AG09309 (cell line): ENCODE measurements around the gene CLEC16A.

ENCODE experiments used
- DNase-seq: peaks from one replicate; pipeline ENCODE4 v3.0.0-alpha.2; 2010; ENCODE audit warnings: low read depth
- H3K4me3 ChIP-seq: 2 replicates; pipeline ENCODE4 v1.5.1; 2011; ENCODE audit warnings: mild to moderate bottlenecking, low read depth, low read length, moderate library complexity; ENCODE audit not compliant: control insufficient read depth
- TF ChIP-seq, protein P1 (sequence below): IDR thresholded peaks from 2 replicates; pipeline ENCODE4 v1.5.1; 2011; ENCODE audit warnings: mild to moderate bottlenecking, low read depth, low read length, inconsistent platforms; ENCODE audit not compliant: insufficient read depth, control insufficient read depth; ENCODE audit errors: missing control alignments

The CLEC16A gene

DNA sequence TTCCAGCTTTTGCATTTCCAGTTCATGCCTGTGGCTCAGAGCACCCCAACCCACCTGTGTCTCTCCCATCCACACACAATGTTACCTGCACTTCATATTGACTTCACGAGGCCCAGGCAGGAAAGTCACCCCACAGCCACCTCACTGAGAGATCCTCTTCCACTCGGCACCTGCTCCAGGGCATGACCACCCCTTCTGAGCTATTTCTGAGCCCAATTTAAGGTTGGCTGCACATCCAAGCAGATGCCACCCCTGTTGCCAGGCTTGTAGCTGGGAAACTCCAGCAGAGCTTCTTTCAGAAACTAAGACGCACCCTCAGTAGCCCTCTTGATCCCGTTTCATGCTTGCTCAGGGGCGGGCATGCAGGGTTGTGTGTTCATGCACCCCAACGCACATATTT is 223.2 kb downstream of the CLEC16A start:
- H3K4me3 ChIP-seq = no peak overlapping the region
- TF ChIP-seq, protein P1, sequence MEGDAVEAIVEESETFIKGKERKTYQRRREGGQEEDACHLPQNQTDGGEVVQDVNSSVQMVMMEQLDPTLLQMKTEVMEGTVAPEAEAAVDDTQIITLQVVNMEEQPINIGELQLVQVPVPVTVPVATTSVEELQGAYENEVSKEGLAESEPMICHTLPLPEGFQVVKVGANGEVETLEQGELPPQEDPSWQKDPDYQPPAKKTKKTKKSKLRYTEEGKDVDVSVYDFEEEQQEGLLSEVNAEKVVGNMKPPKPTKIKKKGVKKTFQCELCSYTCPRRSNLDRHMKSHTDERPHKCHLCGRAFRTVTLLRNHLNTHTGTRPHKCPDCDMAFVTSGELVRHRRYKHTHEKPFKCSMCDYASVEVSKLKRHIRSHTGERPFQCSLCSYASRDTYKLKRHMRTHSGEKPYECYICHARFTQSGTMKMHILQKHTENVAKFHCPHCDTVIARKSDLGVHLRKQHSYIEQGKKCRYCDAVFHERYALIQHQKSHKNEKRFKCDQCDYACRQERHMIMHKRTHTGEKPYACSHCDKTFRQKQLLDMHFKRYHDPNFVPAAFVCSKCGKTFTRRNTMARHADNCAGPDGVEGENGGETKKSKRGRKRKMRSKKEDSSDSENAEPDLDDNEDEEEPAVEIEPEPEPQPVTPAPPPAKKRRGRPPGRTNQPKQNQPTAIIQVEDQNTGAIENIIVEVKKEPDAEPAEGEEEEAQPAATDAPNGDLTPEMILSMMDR = no peak
- DNase-seq = no peak

DNA sequence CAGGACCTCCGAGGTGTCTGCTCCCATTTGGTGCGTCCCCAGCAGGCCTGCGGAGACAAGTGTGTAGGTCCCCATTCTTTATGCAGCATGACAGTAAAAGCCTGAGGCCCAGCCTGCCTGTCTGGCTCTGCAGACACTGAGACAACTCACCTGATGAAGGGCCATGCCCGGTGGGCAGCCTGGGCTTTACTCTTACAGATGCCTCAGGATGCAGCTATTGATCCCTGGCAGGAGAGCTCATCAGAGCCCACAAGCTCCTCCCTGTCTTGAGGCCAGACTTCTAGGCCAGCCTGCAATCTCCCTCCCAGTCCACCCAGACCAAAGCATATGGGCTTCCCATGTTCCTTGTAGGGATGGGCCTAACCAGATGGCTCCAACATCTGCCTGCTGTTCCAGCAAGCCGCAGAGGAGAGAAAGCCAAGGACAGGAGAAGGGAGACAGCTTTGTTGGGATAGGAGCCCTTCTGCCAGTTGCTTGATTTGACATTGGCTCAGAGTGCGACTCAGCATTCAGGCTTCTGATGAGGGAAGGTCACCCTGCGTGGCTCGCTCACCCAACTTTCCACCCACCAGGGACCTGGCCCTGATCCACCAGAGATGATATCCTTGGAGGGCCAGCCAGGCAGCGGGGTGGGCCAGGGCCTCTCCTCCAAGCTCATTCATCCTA is 224.2 kb downstream of the CLEC16A start:
- DNase-seq = no peak
- H3K4me3 ChIP-seq = no peak overlapping the region
- TF ChIP-seq, protein P1 = no peak

DNA sequence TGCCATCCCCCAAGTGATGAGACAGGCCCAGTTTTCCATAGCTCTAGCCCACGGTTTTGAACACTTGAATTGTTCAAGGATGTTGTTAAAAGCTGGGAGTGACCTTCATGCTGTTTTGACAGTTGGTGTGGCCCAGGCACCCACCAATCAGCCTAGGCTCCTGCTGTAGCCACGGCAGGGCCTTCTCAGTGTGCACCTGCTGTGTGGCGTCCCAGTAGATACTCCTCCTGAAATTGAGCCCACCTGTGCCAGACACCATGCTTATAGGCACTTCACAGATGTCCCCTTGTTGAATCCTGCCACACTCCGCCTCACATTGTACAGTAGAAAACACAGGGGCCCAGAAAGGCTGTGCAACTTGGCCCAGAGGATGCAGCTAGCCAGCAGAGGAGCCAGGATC is 225.3 kb downstream of the CLEC16A start:
- TF ChIP-seq, protein P1 = no peak
- H3K4me3 ChIP-seq = no peak overlapping the region
- DNase-seq = no peak

DNA sequence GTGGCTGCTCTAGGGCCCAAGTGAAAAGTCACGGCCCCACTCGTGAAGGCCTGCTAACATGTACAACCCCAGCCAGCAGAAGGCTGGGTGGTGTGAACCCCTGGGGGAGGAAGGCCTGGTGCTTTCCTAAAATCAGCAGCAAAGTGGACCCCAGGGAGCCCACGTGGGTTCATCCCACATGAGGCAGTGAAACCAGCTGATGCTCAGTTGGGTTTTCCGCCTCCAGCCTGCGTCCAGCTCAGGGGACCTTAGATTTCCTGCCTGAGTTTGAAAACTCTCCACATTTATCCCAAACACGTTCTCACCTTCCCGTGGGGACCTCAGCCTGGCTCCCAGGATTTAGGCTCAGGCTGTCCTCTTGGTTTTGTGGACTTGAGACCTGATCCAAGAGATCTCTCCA is 225.8 kb downstream of the CLEC16A start:
- no peak for DNase-seq
- TF ChIP-seq, protein P1 = no peak

DNA sequence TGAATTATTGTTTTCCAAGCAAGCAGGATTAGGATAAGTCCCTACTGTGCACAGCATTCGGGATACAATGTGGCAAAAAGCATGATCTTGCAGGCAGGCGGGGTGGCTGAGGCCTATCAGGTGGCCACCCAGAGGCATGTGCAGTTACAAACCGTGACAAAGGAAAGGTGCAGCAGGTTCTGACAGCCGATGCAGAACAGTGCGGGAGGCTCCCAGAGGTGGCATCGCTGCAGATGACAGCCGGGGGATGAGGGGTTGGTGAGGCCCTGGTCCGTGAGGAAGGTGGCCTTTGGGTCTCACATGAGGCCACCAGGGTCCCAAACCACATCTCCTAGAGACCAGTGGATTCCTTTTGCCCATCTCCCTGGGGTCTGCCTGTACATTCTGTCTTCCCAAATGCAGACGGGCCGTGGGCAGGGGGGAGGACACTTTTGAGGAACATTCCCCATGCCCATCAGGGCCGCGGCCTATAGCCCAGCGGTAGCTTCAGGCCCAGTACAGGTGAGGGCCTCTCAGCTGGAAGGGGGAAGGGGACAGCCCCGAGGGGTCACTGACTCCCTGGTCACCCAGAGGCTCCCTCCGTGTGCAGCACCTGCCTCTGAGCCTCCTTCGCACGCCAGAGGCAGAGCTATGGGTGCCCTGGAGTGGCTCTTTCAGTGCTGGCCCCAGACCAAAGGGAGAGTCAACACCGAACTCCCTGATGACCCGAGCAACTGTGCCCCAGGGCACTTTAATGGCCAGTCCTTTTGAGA is 226.5 kb downstream of the CLEC16A start:
- H3K4me3 ChIP-seq = no peak overlapping the region
- no peak for DNase-seq
- TF ChIP-seq, protein P1 = no peak

More for the DNA sequence above, 225.8 kb downstream of the CLEC16A start:
- H3K4me3 ChIP-seq = no peak overlapping the region

DNA sequence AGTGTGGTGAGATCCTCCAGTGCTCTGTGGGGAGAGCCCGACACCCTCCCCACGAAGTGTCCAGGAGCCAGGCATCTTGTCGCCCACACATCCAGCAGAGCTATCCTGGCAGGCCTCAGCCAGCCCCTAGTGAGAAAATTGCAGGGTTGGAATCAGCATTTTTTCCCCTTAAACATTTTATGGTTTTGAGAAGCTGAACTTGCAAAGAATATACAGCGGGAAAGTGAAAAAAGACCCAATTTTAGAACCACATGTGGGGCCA is 227.0 kb downstream of the CLEC16A start:
- TF ChIP-seq, protein P1 = no peak
- no peak overlapping the region for H3K4me3 ChIP-seq
- no peak for DNase-seq
